ENCODE data around the gene RASSF1.

Gene RASSF1

DNA sequence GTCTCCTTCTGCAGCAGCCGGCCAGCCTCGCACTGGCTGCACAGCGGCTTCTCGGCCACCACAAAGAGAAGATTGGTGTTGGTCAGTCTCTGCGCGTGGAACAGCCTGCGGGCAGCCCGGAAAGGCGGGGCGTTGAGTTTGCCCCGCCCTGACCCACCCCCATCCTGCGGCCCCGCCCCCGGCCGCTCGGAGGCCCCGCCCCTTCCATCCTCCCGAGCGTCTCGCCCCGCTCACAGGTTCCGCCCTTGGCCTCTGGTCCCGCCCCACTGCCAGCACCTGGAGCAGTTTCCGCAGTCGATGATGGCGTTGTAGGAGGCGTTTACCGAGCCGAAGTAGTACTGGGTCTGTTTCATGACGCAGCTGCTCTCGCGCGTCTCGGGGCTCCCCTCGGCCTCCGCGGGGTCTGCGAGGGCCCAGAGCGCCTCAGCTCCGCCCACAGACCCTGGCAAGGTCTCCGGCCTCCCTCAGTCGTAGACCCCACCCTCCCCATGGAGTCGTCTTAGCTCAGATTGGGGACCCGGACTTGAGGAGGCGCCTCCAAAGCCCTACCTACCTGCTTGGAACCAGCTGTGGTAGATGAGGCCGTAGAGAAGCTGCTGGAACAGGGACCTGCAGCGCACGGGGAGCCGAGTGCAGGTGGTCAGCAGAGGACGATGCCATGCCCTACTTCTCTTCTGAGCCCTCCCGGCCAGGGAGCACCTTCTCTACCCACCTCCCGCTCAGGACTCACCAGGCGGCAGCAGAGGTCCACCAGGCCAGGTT, 24.6 kb upstream of the RASSF1 start:
- DNase-seq (ENCODE audit: low read depth), result peak; percentile 38

GRCh38 chr3:50364573-50365079, 24.0 kb upstream of the RASSF1 start:
- DNase-seq (ENCODE audit: low read depth), result no peak

- DNase-seq (ENCODE audit: low read depth), result no peak
Measured at GRCh38 chr3:50359760-50360110, 19.1 kb upstream of the RASSF1 start.

DNA sequence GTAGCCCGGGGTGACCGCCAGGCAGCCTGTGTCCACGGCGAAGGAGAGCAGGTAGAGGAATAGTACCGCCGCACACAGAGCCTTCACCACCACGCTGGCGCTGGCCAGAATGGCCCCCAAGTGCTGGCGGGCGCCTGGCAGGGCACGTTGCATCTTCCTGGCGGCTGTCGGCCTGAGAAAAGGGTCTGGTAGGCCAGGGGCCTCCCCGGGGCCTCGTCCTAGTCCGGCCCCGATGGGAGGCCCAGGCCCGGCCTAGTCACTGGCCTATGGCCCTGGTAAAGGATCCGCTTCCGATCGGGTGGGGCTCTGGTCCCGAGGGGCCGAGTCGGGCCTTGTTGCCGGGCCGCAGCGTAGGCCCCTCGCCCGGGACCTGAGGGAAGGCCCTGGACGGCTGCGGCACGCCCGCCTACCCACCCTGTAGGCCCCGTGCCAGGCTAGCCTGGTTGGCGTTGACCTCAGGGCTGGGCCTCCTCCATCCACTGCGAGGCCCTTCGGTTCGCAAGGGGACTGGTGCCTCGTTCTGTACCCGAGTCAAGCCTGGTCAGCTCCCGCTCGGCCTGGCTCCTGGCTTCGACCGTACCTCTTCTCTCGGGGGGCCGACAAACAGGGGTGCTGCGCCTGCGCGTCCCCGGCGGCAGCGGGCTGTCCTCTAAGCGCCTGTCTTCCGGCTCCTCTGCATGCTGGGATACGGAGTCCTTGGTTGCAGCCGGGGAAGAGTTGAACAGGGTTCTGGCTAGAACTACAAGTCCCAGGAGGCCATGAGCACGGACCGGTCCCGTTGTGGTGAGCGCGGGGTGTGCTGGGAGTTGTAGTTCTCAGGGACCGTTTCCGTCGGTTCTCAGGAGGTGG, 18.5 kb upstream of the RASSF1 start, which contains the start of gene TMEM115:
Gene TMEM115, minus strand, starts transcription at position 611 of the 849 bp plus-strand sequence. Its CDS starts 458 bp downstream, at position 153.
- peak; percentile 99 for DNase-seq (ENCODE audit: low read depth)

DNA sequence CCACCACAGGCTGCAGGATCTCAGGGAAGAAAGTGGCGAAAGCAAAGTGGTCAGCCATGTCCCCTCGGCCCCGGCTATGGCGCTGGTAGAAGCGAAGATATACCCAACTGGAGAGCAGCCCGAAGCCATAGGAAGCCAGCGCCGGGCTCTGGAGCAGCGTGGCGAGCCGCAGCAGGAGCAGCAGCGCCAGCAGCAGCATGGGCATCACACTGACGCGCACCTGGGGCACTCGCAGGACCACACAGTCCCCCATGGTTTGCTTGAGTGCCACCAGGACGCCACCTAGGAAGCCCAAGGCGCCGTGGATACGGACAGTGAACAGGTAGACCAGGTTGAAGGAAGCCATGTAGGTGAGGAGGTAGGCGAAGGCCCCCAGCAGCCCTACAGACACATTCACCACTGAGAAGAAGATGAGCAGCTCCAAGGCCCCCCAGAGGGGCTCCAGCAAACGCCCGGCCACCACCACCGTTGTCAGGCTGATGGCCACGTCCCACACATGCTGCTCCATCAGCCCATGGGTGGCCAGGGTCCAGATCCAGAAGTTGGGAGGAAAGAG, 17.8 kb upstream of the RASSF1 start:
- DNase-seq (ENCODE audit: low read depth), result no peak

DNA sequence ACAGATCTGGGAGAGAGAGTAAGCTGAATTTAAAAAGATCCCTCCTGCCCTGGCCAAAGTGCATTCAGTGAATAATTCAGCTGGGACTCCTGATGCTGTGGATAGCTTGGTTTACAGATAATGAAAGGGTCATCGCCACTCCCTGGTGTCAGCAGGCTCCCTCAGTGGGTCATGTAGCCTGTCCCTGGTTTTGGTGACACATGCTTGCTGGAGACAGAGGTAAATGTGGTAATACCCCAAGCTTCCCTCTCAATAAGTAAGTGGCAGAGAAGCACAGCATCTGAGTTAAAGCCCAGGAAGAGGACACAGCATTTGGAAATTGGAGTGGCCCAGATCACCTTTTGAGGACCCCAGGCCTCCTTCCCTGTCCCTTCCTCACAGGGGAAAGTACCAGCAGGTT, 16.8 kb upstream of the RASSF1 start:
- no peak for DNase-seq (ENCODE audit: low read depth)

DNA sequence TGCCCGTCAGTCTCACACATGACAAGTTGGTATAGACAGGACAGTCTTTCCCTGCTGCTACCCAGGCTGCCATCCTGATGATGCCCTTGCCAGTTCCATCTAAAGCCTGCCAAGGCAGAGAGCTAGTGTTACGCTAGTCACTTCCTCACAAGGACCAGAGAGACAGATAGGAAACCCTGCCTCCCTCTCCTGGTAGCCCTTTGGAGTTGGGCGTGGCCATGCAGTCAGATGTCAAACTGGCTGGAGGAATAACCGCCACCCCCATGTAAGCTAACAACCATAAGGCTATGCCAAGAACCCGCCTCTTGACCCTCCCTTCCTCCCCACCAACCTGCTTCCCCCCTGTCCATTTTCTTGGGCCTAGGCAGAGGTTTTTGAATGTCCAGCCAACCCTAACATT, 15.9 kb upstream of the RASSF1 start:
- peak; percentile 41 for DNase-seq (ENCODE audit: low read depth)

DNA sequence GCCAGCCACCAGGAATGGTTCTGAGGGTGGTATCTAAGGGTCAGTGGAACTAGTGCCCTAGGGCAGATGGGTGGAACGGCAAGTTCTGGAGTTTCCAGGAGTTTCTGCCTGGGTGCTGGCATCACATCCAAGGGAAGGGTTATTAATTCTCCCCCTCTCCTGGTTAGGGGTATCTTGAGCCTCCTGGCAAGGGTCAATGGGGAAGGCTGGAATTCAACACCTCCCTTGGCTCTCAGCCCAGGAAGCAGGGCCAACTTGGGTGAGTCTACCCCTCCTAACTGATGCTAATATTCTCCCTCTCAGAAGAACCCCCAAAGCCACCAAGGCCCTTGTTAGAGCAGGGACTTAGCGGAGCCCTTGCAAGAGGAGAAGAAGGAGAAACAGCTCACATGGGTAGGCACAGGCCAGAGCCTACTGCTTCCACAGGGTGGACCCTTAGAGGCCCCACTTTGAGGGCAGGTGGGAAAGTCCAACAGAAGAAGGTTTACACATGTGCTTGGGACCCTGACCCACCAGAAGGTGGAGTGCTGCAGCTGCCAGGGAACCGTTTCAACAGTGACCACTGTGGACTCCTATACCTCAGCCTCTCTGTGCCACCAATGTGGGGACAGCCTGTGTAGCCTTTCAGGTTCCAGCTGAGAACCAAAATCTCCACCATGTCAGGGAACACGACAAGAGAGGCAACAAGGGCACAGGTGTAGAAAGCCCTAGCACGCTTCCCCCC, 15.4 kb upstream of the RASSF1 start:
- no peak for DNase-seq (ENCODE audit: low read depth)

GRCh38 chr3:50354850-50355249, 14.2 kb upstream of the RASSF1 start:
- DNase-seq (ENCODE audit: low read depth), result no peak

GRCh38 chr3:50354186-50354764, 13.6 kb upstream of the RASSF1 start:
- no peak for DNase-seq (ENCODE audit: low read depth)

DNA sequence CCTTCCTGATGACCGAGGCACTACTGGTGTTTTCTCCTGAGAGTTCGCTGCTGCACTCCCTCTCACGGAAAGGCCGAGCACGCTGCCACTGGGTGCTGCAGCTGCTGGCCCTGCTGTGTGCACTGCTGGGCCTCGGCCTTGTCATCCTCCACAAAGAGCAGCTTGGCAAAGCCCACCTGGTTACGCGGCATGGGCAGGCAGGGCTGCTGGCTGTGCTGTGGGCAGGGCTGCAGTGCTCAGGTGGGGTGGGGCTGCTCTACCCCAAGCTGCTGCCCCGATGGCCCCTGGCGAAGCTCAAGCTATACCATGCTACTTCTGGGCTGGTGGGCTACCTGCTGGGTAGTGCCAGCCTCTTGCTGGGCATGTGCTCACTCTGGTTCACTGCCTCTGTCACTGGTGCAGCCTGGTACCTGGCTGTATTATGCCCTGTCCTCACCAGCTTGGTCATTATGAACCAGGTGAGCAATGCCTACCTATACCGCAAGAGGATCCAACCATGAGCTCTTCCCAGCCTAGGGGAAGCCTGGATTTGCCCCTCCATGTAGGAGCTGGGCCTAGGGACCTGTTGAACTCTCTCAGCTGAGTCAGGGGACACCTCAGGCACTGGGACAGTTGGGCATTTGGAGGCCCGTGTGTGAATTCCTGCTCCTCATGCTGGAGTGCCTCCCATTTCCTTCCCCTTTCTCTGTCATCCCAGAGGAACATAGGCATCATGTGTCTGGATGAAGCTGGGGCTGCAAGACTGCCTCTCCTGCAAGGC, 12.8 kb upstream of the RASSF1 start:
- no peak for DNase-seq (ENCODE audit: low read depth)

DNA sequence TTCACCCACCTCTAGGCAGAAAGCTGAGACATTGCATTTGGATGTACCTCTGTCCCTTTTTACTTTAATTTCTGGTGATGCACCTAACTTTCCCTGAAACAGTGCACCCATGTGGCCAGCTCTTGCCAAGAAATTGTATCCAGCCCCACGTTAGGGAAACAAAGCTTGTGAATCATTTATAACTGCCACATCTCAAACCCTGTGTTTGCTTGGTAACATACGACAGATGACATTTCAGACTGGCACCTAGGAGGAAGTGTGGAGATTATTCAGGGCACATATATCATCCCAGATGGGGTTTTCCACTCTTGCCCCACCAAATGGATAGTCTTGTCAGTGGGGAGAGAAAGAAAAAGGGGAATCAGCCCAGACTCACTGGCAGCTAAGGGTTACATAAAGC, 12.1 kb upstream of the RASSF1 start:
- no peak for DNase-seq (ENCODE audit: low read depth)

DNA sequence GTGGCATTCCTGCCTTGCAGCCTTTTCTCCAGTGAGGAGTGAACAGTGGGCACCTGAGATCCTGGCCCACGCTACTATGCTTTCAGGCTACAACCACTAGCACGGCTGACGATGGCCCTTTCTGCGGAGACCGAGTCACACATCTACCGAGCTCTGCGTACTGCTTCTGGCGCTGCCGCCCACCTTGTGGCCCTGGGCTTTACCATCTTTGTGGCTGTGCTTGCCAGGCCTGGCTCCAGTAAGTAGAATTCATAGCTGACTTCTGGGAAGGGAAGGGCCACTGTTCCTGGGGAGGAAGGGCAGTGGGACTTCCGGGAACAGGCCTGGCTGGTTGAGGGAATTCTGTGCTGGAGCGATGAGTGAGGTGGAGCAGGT, 10.7 kb upstream of the RASSF1 start:
- no peak for DNase-seq (ENCODE audit: low read depth)

DNA sequence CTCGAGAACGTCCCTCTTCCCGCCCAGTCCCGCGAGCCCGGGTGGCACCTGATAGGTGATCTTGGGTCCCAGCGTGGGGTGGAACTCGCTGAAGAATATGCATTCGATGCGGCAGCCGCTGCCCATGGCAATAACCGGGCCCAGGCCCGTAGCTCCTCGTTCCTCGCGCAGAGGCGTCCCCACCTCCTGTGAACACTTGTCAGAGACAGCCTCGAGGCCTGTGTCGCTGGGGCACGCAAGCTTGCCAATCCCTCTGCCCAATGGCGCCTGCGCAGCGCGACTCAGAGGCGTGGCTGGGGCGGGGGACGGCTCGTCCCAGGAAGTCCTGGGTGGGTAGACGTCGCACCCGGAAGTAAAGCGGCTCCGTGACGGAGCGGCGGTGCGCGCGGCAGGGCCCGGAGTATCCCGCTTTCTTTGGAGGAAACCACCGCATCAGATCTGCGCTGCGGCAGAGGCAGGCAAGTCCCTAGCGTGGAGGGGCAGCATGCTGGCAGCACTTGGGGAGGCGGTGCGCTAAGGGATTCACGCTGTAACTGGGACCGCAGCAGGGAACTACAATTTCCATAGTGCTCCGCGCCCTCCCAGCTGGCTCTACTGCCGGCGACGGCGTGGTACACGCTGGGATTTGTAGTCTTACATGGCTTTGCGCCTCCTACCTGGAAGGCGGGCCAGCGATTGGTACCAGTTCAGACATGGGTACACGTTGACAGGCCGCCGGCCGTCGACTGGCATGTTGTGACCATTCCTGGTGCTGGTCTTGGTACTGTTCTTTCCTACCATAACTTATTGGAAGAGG, 10.1 kb upstream of the RASSF1 start, which contains the start of the genes CYB561D2 and NPRL2:
Gene CYB561D2, plus strand, starts transcription at position 336 of the 796 bp plus-strand sequence. CDS start 572 bp downstream, outside the sequence.
Gene NPRL2, minus strand, starts transcription at position 249 of the 796 bp plus-strand sequence. Its CDS starts 123 bp downstream, at position 126.
- peak; percentile 92 for DNase-seq (ENCODE audit: low read depth)

GRCh38 chr3:50350213-50350526, 9.5 kb upstream of the RASSF1 start:
- no peak for DNase-seq (ENCODE audit: low read depth)

DNA sequence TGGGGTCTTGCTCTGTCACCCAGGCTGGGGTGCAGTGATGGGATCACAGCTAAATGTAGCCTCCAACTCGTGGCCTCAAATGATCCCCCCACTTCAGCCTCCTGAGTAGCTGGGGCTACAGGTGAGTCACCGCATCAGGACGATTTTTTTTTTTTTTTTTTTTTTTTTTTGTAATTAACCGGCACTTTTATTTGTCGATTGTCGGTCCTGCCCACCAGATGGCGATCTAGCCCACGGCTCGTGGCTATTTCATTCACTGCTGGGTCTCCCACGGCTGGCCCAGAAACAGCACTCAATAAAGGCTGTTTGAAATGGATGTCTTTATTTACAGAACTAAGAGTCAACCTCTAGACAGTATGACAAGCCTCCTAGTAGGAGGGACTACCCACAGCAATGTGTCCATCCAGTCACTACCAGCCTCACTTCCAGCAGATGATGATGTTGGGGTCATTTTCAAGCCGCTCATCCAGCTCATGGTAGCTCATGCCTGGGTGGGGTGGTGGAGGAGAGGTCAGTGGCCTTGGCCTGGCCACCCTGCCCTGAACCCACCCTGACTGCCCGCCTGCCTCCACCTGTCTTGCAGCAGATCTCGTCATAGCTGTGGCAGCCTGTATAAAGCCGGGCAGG, 6.7 kb upstream of the RASSF1 start:
- DNase-seq (ENCODE audit: low read depth), result peak; percentile 52

GRCh38 chr3:50345586-50346234, 5.1 kb upstream of the RASSF1 start, which contains the start of gene ZMYND10:
Gene ZMYND10, minus strand, starts transcription at chr3:50345732. Its CDS starts 153 bp downstream, at chr3:50345579.
- DNase-seq (ENCODE audit: low read depth), result peak; percentile 29

DNA sequence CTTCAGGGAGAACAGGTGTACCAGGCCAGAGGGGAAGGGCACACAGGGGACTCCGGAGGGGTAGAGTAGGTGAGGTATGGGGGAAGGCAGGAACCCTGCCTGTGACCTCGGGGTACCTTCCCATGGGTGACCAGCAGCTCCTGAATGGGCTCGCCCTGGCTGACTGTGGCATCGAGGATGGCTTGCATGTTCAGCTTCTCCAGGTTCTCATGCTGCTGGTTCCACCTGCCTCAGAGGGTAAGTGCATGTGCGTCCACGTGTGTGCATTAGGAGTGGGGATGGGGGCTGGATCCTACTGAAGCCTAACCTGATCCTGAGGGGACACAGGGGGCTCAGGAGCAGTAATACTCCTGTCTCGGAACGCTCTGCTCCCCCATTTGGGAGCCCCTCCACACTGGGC, 4.4 kb upstream of the RASSF1 start:
- DNase-seq (ENCODE audit: low read depth), result no peak
